Tibial nerve (tissue), 3 donors: ENCODE data around the gene CYGB.

Source experiments
- POLR2A ChIP-seq, 2 donors: fragments of 450-650 bp; IDR thresholded peaks; one replicate each; pipeline ENCODE4 v1.6.1; 2017; ENCODE audit warnings: antibody characterized with exemption in 2 of 2, mild to moderate bottlenecking in 2 of 2, moderate library complexity in 2 of 2
- TF ChIP-seq, protein P1 (sequence below), 5 experiments: fragments of 200-600 bp in 3 of 5; fragments of 450-650 bp in 2 of 5; sonication (generic) in 3 of 5; IDR thresholded peaks; one replicate each; pipeline ENCODE4 v1.5.1; 2016 to 2019; ENCODE audit warnings: antibody characterized with exemption in 5 of 5, mild to moderate bottlenecking in 3 of 5, moderate library complexity in 2 of 5

DNA sequence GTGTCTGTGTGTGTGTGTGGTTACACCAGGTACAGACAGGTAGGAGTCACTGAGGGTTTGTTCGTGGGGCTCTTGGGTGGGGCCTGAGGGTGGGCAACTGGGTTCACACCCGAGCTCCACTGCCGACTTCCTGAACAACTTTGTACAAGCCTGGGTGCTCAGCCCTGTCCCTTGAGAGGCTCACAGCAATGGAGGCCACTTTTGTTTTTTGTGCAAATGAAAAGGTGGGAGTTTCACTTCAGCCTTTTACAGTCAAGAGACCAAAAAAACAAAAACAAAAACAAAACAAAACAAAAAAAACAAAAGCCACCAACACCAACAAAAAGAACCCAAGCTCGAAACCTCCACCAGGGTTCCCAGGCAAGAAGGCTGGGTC lies 38.6 kb downstream of the CYGB start:
- TF ChIP-seq, protein P1, sequence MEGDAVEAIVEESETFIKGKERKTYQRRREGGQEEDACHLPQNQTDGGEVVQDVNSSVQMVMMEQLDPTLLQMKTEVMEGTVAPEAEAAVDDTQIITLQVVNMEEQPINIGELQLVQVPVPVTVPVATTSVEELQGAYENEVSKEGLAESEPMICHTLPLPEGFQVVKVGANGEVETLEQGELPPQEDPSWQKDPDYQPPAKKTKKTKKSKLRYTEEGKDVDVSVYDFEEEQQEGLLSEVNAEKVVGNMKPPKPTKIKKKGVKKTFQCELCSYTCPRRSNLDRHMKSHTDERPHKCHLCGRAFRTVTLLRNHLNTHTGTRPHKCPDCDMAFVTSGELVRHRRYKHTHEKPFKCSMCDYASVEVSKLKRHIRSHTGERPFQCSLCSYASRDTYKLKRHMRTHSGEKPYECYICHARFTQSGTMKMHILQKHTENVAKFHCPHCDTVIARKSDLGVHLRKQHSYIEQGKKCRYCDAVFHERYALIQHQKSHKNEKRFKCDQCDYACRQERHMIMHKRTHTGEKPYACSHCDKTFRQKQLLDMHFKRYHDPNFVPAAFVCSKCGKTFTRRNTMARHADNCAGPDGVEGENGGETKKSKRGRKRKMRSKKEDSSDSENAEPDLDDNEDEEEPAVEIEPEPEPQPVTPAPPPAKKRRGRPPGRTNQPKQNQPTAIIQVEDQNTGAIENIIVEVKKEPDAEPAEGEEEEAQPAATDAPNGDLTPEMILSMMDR (IDR thresholded peaks at IDR 0.05) = no peak
- no peak for TF ChIP-seq POLR2A (IDR thresholded peaks at IDR 0.05)
